GM23338 (cell line): ENCODE measurements around the gene TCP11L1. TPM values are rescaled to one million over a fixed set of nuclear protein-coding genes. Genes with fewer than 3 reads are reported as not detected.

Source experiments
- ATAC-seq: fragments of 200-7000 bp; cut with Tn5 transposase; 3 replicates; pipeline ENCODE4 v1.9.1; 2020
- DNase-seq: peaks from one replicate; pipeline ENCODE4 v3.0.0-alpha.2; 2015; ENCODE audit warnings: low spot score
- H2AFZ ChIP-seq: fragments of 200-600 bp; sonication (generic); 2 replicates; pipeline ENCODE4 v1.8.0; 2016; ENCODE audit warnings: antibody characterized with exemption, mild to moderate bottlenecking, moderate library complexity
- H3F3A ChIP-seq: fragments of 200-600 bp; sonication (generic); replicated peaks from 2 replicates; pipeline ENCODE4 v1.8.0; 2017; ENCODE audit warnings: antibody characterized with exemption, mixed run types, low read depth
- H3K27ac ChIP-seq: fragments of 200-600 bp; sonication (generic); 2 replicates; pipeline ENCODE4 v1.6.1; 2016; ENCODE audit warnings: low read depth
- H3K27me3 ChIP-seq: fragments of 200-600 bp; sonication (generic); 2 replicates; pipeline ENCODE4 v1.8.0; 2016; ENCODE audit warnings: mild to moderate bottlenecking, mixed run types, moderate library complexity; ENCODE audit not compliant: insufficient read depth
- H3K36me3 ChIP-seq: fragments of 200-600 bp; sonication (generic); 2 replicates; pipeline ENCODE4 v1.8.0; 2016; ENCODE audit warnings: mild to moderate bottlenecking; ENCODE audit not compliant: insufficient read depth
- H3K4me1 ChIP-seq: fragments of 200-600 bp; sonication (generic); 2 replicates; pipeline ENCODE4 v1.8.0; 2016; ENCODE audit warnings: mild to moderate bottlenecking, moderate library complexity; ENCODE audit not compliant: insufficient read depth
- H3K4me2 ChIP-seq: fragments of 200-600 bp; sonication (generic); 2 replicates; pipeline ENCODE4 v1.7.1; 2017; ENCODE audit warnings: mixed run types
- H3K4me3 ChIP-seq: fragments of 200-600 bp; sonication (generic); 2 replicates; pipeline ENCODE4 v1.6.1; 2016; ENCODE audit warnings: mixed run types
- H3K79me2 ChIP-seq: fragments of 200-600 bp; sonication (generic); replicated peaks from 2 replicates; pipeline ENCODE4 v1.8.0; 2017; ENCODE audit warnings: mild to moderate bottlenecking; ENCODE audit not compliant: insufficient read depth
- H3K9me2 ChIP-seq: fragments of 200-600 bp; sonication (generic); 2 replicates; pipeline ENCODE4 v1.8.0; 2017; ENCODE audit not compliant: insufficient read depth
- H4K20me1 ChIP-seq: fragments of 200-600 bp; sonication (generic); replicated peaks from 2 replicates; pipeline ENCODE4 v1.8.0; 2017; ENCODE audit warnings: mild to moderate bottlenecking; ENCODE audit not compliant: insufficient read depth
- H3K27ac Mint-ChIP-seq: 2 replicates; pipeline ENCODE4 v1.8.0; 2020; ENCODE audit warnings: inconsistent platforms, mild to moderate bottlenecking, moderate library complexity, mixed read lengths
- H3K27me3 Mint-ChIP-seq: 3 replicates; pipeline ENCODE4 v1.8.0; 2022; ENCODE audit warnings: low read depth, mild to moderate bottlenecking, moderate library complexity, mixed read lengths, inconsistent platforms; ENCODE audit not compliant: insufficient read depth, poor library complexity
- H3K36me3 Mint-ChIP-seq: 3 replicates; pipeline ENCODE4 v1.8.0; 2021; ENCODE audit warnings: low read depth, mild to moderate bottlenecking, inconsistent platforms, moderate library complexity, mixed read lengths
- H3K4me1 Mint-ChIP-seq: 3 replicates; pipeline ENCODE4 v1.8.0; 2020; ENCODE audit warnings: mild to moderate bottlenecking, inconsistent platforms, mixed read lengths
- H3K4me3 Mint-ChIP-seq: 3 replicates; pipeline ENCODE4 v1.8.0; 2021; ENCODE audit warnings: moderate library complexity, mild to moderate bottlenecking, inconsistent platforms, mixed read lengths
- H3K9me3 Mint-ChIP-seq: 3 replicates; pipeline ENCODE4 v1.8.0; 2020; ENCODE audit warnings: moderate library complexity, mild to moderate bottlenecking, inconsistent platforms, mixed read lengths
- CREB1 ChIP-seq: fragments of 250-450 bp; sonication (Bioruptor Pico); IDR thresholded peaks from 2 replicates; pipeline ENCODE4 v1.5.0; 2020; ENCODE audit warnings: low read depth, mild to moderate bottlenecking, moderate library complexity
- CTCF ChIP-seq, 2 experiments: fragments of 200-600 bp in 1 of 2; sonication (generic) in 1 of 2; conservative IDR thresholded peaks; 2 replicates each; pipeline versions ENCODE4 v1.5.1 to v1.6.1; 2016 to 2017; ENCODE audit warnings: antibody characterized with exemption in 2 of 2, low read depth in 2 of 2, mild to moderate bottlenecking in 2 of 2, moderate library complexity in 1 of 2
- EZH2 ChIP-seq: fragments of 200-600 bp; sonication (generic); IDR thresholded peaks from one replicate; pipeline ENCODE4 v1.8.0; 2017; ENCODE audit warnings: antibody characterized with exemption, mild to moderate bottlenecking, low read depth; ENCODE audit not compliant: unreplicated experiment
- EZH2phosphoT487 ChIP-seq: fragments of 200-600 bp; sonication (generic); IDR thresholded peaks from one replicate; pipeline ENCODE4 v1.8.1; 2018; ENCODE audit warnings: antibody characterized with exemption; ENCODE audit not compliant: unreplicated experiment
- JUNB ChIP-seq: IDR thresholded peaks from one replicate; pipeline ENCODE4 v1.6.1; 2016; ENCODE audit warnings: antibody characterized with exemption; ENCODE audit not compliant: unreplicated experiment
- NANOG ChIP-seq: IDR thresholded peaks from 2 replicates; pipeline ENCODE4 v1.6.1; 2016; ENCODE audit warnings: antibody characterized with exemption, borderline replicate concordance
- POLR2AphosphoS5 ChIP-seq: IDR thresholded peaks from 2 replicates; pipeline ENCODE4 v1.6.1; 2016; ENCODE audit warnings: antibody characterized with exemption, low read depth
- STAT1 ChIP-seq: IDR thresholded peaks from one replicate; pipeline ENCODE4 v1.6.1; 2016; ENCODE audit warnings: antibody characterized with exemption; ENCODE audit not compliant: unreplicated experiment
- ZNF114 ChIP-seq: fragments of 250-450 bp; sonication (Bioruptor Pico); IDR thresholded peaks from 2 replicates; pipeline ENCODE4 v1.5.0; 2020; ENCODE audit warnings: mild to moderate bottlenecking, moderate library complexity
- ZNF331 ChIP-seq: fragments of 250-450 bp; sonication (Bioruptor Pico); IDR thresholded peaks from 2 replicates; pipeline ENCODE4 v1.5.0; 2020; ENCODE audit warnings: low read depth, mild to moderate bottlenecking, moderate library complexity
- polyA plus RNA-seq: library from polyadenylated mRNA; unstranded; fragments of >200 nt; fragmentation: Nextera tagmentation; extraction: Ambion mirVana; gene quantifications from 2 replicates; pipeline ENCODE4 v1.2.1, GENCODE V29; 2016
- total RNA-seq: library from RNA; depleted of rRNA; stranded (reverse); fragments of >200 nt; shearing (Covaris generic); gene quantifications from 2 replicates; pipeline ENCODE4 v1.2.3, GENCODE V29; 2014
- TF ChIP-seq, protein P1 (sequence below): IDR thresholded peaks from one replicate; pipeline ENCODE4 v1.6.1; 2018; ENCODE audit warnings: antibody characterized with exemption; ENCODE audit not compliant: unreplicated experiment
- TF ChIP-seq, protein P2 (sequence below): IDR thresholded peaks from 2 replicates; pipeline ENCODE4 v1.6.1; 2016; ENCODE audit warnings: antibody characterized with exemption

TCP11L1 gene
- total and polyA plus RNA-seq, 2 experiments from 2014 or later = 5.0 to 39.0 TPM

GRCh38 chr11:33065445-33066178 is 26.2 kb downstream of the TCP11L1 start:
- peaks cover 14% of the 10 kb centered on the region for H3K4me1 Mint-ChIP-seq
- peaks cover 5% of the 10 kb centered on the region; the same call in 1 of the 2 replicates for H3K4me1 ChIP-seq
- TF ChIP-seq CTCF (conservative IDR thresholded peaks at IDR 0.05; ENCODE audit: low read depth in 2 of 2) (peak; percentile 93 to 97), JUNB (no peak), EZH2phosphoT487 (no peak), STAT1 (no peak), ZNF114 (CRISPR knock-in tag) (no peak), CREB1 (CRISPR knock-in tag) (no peak)
- H3K27ac ChIP-seq = peak overlapping the region; percentile 66
- peaks cover 3% of the 10 kb centered on the region; the same call in 1 of the 2 replicates for H3K36me3 ChIP-seq
- no peaks in the 10 kb centered on the region for H3K9me2 ChIP-seq
- peak; percentile 97 for ATAC-seq
- no peak overlapping the region for H3K4me3 ChIP-seq
- no peaks in the 10 kb centered on the region for H3K79me2 ChIP-seq
- no peak overlapping the region for H2AFZ ChIP-seq
- H3K9me3 Mint-ChIP-seq = no peaks in the 10 kb centered on the region
- DNase-seq = peak; percentile 92
- H3K4me2 ChIP-seq = no peak overlapping the region
- peaks cover 35% of the 10 kb centered on the region for H3K36me3 Mint-ChIP-seq
- peaks cover 7% of the 10 kb centered on the region; the same call in 1 of the 2 replicates for H4K20me1 ChIP-seq
- peaks cover 2% of the 10 kb centered on the region for H3K27me3 Mint-ChIP-seq
- no peaks in the 10 kb centered on the region for H3K27me3 ChIP-seq
- H3K27ac Mint-ChIP-seq = no peak overlapping the region
- H3K4me3 Mint-ChIP-seq = no peak overlapping the region
- H3F3A ChIP-seq = 0 out of 2 replicates have a peak, but pooled peaks cover 2% of the 10 kb centered on the region

GRCh38 chr11:33067294-33067693 is 27.9 kb downstream of the TCP11L1 start:
- no peaks in the 10 kb centered on the region for H3K79me2 ChIP-seq
- H3K9me2 ChIP-seq = no peaks in the 10 kb centered on the region
- Mint-ChIP-seq H3K27me3 (peaks cover 2% of the 10 kb centered on the region), H3K27ac (no peak overlapping the region), H3K4me3 (no peak overlapping the region), H3K9me3 (no peaks in the 10 kb centered on the region), H3K4me1 (peaks cover 14% of the 10 kb centered on the region), H3K36me3 (peaks cover 40% of the 10 kb centered on the region)
- DNase-seq (no peak), ATAC-seq (no peak)
- no peak overlapping the region for H3K4me2 ChIP-seq
- H3K4me1 ChIP-seq = peaks cover 5% of the 10 kb centered on the region; the same call in 1 of the 2 replicates
- peaks cover 7% of the 10 kb centered on the region; the same call in 1 of the 2 replicates for H4K20me1 ChIP-seq
- H3K4me3 ChIP-seq = no peak overlapping the region
- peaks cover 7% of the 10 kb centered on the region; the same call in 1 of the 2 replicates for H3K36me3 ChIP-seq
- no peak overlapping the region for H2AFZ ChIP-seq
- H3K27ac ChIP-seq = no peak overlapping the region
- H3F3A ChIP-seq = 0 out of 2 replicates have a peak, but pooled peaks cover 2% of the 10 kb centered on the region
- no peaks in the 10 kb centered on the region for H3K27me3 ChIP-seq
- TF ChIP-seq, protein P1, sequence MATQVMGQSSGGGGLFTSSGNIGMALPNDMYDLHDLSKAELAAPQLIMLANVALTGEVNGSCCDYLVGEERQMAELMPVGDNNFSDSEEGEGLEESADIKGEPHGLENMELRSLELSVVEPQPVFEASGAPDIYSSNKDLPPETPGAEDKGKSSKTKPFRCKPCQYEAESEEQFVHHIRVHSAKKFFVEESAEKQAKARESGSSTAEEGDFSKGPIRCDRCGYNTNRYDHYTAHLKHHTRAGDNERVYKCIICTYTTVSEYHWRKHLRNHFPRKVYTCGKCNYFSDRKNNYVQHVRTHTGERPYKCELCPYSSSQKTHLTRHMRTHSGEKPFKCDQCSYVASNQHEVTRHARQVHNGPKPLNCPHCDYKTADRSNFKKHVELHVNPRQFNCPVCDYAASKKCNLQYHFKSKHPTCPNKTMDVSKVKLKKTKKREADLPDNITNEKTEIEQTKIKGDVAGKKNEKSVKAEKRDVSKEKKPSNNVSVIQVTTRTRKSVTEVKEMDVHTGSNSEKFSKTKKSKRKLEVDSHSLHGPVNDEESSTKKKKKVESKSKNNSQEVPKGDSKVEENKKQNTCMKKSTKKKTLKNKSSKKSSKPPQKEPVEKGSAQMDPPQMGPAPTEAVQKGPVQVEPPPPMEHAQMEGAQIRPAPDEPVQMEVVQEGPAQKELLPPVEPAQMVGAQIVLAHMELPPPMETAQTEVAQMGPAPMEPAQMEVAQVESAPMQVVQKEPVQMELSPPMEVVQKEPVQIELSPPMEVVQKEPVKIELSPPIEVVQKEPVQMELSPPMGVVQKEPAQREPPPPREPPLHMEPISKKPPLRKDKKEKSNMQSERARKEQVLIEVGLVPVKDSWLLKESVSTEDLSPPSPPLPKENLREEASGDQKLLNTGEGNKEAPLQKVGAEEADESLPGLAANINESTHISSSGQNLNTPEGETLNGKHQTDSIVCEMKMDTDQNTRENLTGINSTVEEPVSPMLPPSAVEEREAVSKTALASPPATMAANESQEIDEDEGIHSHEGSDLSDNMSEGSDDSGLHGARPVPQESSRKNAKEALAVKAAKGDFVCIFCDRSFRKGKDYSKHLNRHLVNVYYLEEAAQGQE = no peak
- TF ChIP-seq JUNB (no peak), EZH2 (no peak), NANOG (no peak), EZH2phosphoT487 (no peak), POLR2AphosphoS5 (no peak), ZNF331 (CRISPR knock-in tag) (no peak), CTCF (conservative IDR thresholded peaks at IDR 0.05; ENCODE audit: low read depth in 2 of 2) (no peak)
- TF ChIP-seq, protein P2, sequence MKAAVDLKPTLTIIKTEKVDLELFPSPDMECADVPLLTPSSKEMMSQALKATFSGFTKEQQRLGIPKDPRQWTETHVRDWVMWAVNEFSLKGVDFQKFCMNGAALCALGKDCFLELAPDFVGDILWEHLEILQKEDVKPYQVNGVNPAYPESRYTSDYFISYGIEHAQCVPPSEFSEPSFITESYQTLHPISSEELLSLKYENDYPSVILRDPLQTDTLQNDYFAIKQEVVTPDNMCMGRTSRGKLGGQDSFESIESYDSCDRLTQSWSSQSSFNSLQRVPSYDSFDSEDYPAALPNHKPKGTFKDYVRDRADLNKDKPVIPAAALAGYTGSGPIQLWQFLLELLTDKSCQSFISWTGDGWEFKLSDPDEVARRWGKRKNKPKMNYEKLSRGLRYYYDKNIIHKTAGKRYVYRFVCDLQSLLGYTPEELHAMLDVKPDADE = no peak
